Mesenchymal stem cell (in vitro differentiated cells and primary cell): ENCODE measurements around the gene LDLRAD3.

Source experiments
- DNase-seq: peaks from one replicate; pipeline ENCODE4 v3.0.0-alpha.2; 2013
- H2AFZ ChIP-seq: one replicate; pipeline ENCODE4 v1.6.1; 2013; ENCODE audit warnings: low read depth, mild to moderate bottlenecking, control low read depth, inconsistent platforms, low read length, moderate library complexity
- H2AK5ac ChIP-seq: 2 replicates; pipeline ENCODE4 v1.6.1; 2013; ENCODE audit warnings: low read length, moderate library complexity, mild to moderate bottlenecking, inconsistent platforms; ENCODE audit not compliant: severe bottlenecking
- H2BK120ac ChIP-seq: one replicate; pipeline ENCODE4 v1.6.1; 2013; ENCODE audit warnings: low read depth, mild to moderate bottlenecking, inconsistent platforms, low read length, moderate library complexity
- H2BK12ac ChIP-seq, 2 experiments: one replicate each; pipeline ENCODE4 v1.6.1; 2013; ENCODE audit warnings: inconsistent platforms in 2 of 2, low read length in 2 of 2, mild to moderate bottlenecking in 2 of 2, moderate library complexity in 2 of 2, control low read depth in 1 of 2
- H2BK15ac ChIP-seq: one replicate; pipeline ENCODE4 v1.6.1; 2013; ENCODE audit warnings: mild to moderate bottlenecking, low read depth, inconsistent platforms; ENCODE audit not compliant: poor library complexity, severe bottlenecking
- H2BK5ac ChIP-seq: 2 replicates; pipeline ENCODE4 v1.6.1; 2013; ENCODE audit warnings: low read depth, mild to moderate bottlenecking, low read length, control low read depth, inconsistent platforms; ENCODE audit not compliant: poor library complexity, severe bottlenecking
- H3K14ac ChIP-seq, 2 experiments: one replicate each; pipeline ENCODE4 v1.6.1; 2013; ENCODE audit warnings: inconsistent platforms in 2 of 2, low read length in 2 of 2, control low read depth in 1 of 2, mild to moderate bottlenecking in 1 of 2, moderate library complexity in 1 of 2
- H3K18ac ChIP-seq, 2 experiments: one replicate each; pipeline ENCODE4 v1.6.1; 2013; ENCODE audit warnings: inconsistent platforms in 2 of 2, low read length in 2 of 2, control low read depth in 1 of 2, low read depth in 1 of 2, mild to moderate bottlenecking in 1 of 2
- H3K23ac ChIP-seq, 2 experiments: one replicate each; pipeline ENCODE4 v1.6.1; 2013; ENCODE audit warnings: inconsistent platforms in 2 of 2, low read length in 2 of 2, mild to moderate bottlenecking in 2 of 2, moderate library complexity in 2 of 2, control low read depth in 1 of 2
- H3K27ac ChIP-seq: 2 replicates; pipeline ENCODE4 v1.5.1; 2013; ENCODE audit warnings: mild to moderate bottlenecking, moderate library complexity, low read length, control low read depth, inconsistent platforms; ENCODE audit not compliant: poor library complexity, severe bottlenecking
- H3K27me3 ChIP-seq, 2 experiments: 2 replicates each; pipeline versions ENCODE4 v1.6.1 to v1.7.0; 2013; ENCODE audit warnings: low read length in 2 of 2, mild to moderate bottlenecking in 2 of 2, moderate library complexity in 2 of 2, control low read depth in 1 of 2, inconsistent platforms in 1 of 2; ENCODE audit not compliant: control insufficient read depth in 1 of 2, insufficient read depth in 1 of 2
- H3K36me3 ChIP-seq, 2 experiments: 2 replicates each; pipeline versions ENCODE4 v1.6.1 to v1.7.0; 2013; ENCODE audit warnings: low read length in 2 of 2, control low read depth in 1 of 2, inconsistent platforms in 1 of 2, low read depth in 1 of 2, mild to moderate bottlenecking in 1 of 2; ENCODE audit not compliant: insufficient read depth in 2 of 2, control insufficient read depth in 1 of 2
- H3K4ac ChIP-seq, 2 experiments: one replicate each; pipeline ENCODE4 v1.6.1; 2013; ENCODE audit warnings: inconsistent platforms in 2 of 2, low read length in 2 of 2, mild to moderate bottlenecking in 2 of 2, moderate library complexity in 2 of 2, control low read depth in 1 of 2, low read depth in 1 of 2
- H3K4me1 ChIP-seq: 2 replicates; pipeline ENCODE4 v1.6.1; 2013; ENCODE audit warnings: low read depth, low read length, control low read depth; ENCODE audit not compliant: control insufficient read depth, insufficient read depth
- H3K4me2 ChIP-seq: 2 replicates; pipeline ENCODE4 v1.6.1; 2013; ENCODE audit warnings: low read length, mild to moderate bottlenecking, inconsistent platforms; ENCODE audit not compliant: poor library complexity, severe bottlenecking
- H3K4me3 ChIP-seq, 2 experiments: 2 replicates each; pipeline versions ENCODE4 v1.5.1 to v1.7.0; 2013; ENCODE audit warnings: low read length in 2 of 2, mild to moderate bottlenecking in 2 of 2, control low read depth in 1 of 2, low read depth in 1 of 2; ENCODE audit not compliant: insufficient read depth in 1 of 2
- H3K79me1 ChIP-seq: replicated peaks from 2 replicates; pipeline ENCODE4 v1.6.1; 2013; ENCODE audit warnings: mild to moderate bottlenecking, control low read depth, low read length, inconsistent platforms; ENCODE audit not compliant: poor library complexity, severe bottlenecking
- H3K9ac ChIP-seq: 2 replicates; pipeline ENCODE4 v1.7.0; 2013; ENCODE audit warnings: mild to moderate bottlenecking, low read length, moderate library complexity
- H3K9me3 ChIP-seq: 2 replicates; pipeline ENCODE4 v1.7.0; 2013; ENCODE audit warnings: mild to moderate bottlenecking, low read length; ENCODE audit not compliant: control insufficient read depth
- H4K8ac ChIP-seq: one replicate; pipeline ENCODE4 v1.6.1; 2013; ENCODE audit warnings: inconsistent platforms, mild to moderate bottlenecking, low read length, moderate library complexity
- H4K91ac ChIP-seq: one replicate; pipeline ENCODE4 v1.6.1; 2013; ENCODE audit warnings: mild to moderate bottlenecking, low read length, inconsistent platforms
- WGBS: methylation state at CpG from one replicate; pipeline ENCODE4 v1.1.7; 2013; ENCODE audit warnings: mixed read lengths; 5-methylcytosine and 5-hydroxymethylcytosine counted together

LDLRAD3 gene

DNA sequence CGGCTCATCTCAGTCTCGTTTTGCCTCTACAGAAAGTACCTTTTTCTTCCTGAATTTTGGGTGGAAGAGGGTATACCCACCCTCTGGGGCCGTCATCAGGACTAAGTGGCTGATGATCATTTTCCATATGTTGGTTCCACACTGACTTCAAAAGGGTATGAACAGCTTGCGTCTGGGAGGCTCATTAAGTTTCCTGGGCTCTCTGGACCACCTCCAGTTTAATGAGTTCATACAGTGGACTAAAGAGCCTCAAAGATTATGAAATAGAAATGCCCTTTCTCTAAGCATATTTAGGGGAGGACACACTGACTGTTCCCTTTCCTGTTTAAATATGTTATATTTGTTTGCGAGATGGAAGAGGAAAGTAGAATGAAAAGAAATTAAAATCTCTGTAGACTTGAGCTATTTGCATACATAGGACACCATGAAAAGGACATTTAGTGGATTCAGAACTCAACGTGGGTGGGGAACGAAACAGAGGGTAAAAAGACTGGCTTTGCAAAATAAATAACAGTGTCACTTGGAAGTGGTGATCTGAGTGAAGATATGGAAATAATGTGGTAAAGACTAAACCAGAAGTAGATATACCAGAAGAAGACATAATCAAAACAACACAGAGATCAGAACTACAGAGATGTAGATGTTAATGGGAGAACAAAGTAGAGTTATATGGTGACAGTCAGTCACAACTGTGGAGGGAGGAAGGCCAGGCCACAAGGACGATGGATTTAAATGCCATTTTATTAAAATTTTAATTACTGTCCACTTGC lies 18.7 kb downstream of the LDLRAD3 start:
- Histone ChIP-seq H2BK15ac (no peak overlapping the region), H3K36me3 (no peaks in the 10 kb centered on the region), H3K9me3 (no peaks in the 10 kb centered on the region), H3K23ac (no peak overlapping the region), H3K27me3 (no peaks in the 10 kb centered on the region), H3K4ac (no peak overlapping the region), H3K4me1 (no peaks in the 10 kb centered on the region), H2AK5ac (no peak overlapping the region), H4K91ac (no peak overlapping the region), H4K8ac (no peak overlapping the region), H3K9ac (no peak overlapping the region), H2AFZ (no peak overlapping the region), H2BK5ac (no peak overlapping the region), H3K79me1 (peaks cover 40% of the 10 kb centered on the region), H3K14ac (no peak overlapping the region), H2BK12ac (no peak overlapping the region), H2BK120ac (no peak overlapping the region), H3K4me2 (no peak overlapping the region), H3K18ac (no peak overlapping the region), H3K4me3 (no peak overlapping the region), H3K27ac (no peak overlapping the region)
- WGBS: 96% methylated on average over 7 of the region's 8 CpGs
- DNase-seq: no peak

DNA sequence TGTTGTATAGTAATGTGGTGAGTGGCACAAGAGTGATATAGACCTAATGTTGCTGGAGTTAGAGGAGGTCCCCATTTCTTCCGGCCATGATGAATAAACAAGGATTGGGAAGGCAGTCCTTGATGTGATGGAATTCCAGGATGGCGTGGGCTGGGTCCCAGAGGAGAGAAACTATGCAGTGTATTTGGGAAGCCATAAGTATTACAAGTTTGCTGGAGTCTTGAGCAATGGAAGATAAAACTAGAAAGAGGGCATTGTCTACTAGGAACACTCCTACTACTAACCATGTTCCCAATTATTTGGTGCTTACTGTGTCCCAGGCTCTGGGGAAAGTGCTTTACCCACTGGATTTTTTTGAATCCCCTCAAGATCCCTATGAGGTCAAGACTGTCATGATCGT lies 20.0 kb downstream of the LDLRAD3 start:
- H3K18ac ChIP-seq: no peak overlapping the region
- DNase-seq: no peak
- no peak overlapping the region for H3K27ac ChIP-seq
- H2BK12ac ChIP-seq: no peak overlapping the region
- no peak overlapping the region for H3K4me2 ChIP-seq
- H4K91ac ChIP-seq: no peak overlapping the region
- H3K23ac ChIP-seq: no peak overlapping the region
- H2AK5ac ChIP-seq: no peak overlapping the region
- H2BK5ac ChIP-seq: no peak overlapping the region
- 77% methylated on average over 3 of the region's 3 CpGs for WGBS
- H3K4ac ChIP-seq: no peak overlapping the region
- no peak overlapping the region for H4K8ac ChIP-seq
- no peak overlapping the region for H3K4me3 ChIP-seq
- H2BK120ac ChIP-seq: no peak overlapping the region
- no peaks in the 10 kb centered on the region for H3K4me1 ChIP-seq
- no peak overlapping the region for H2BK15ac ChIP-seq
- H3K79me1 ChIP-seq: peaks cover 34% of the 10 kb centered on the region
- no peaks in the 10 kb centered on the region for H3K36me3 ChIP-seq
- H3K14ac ChIP-seq: no peak overlapping the region
- no peaks in the 10 kb centered on the region for H3K9me3 ChIP-seq
- H2AFZ ChIP-seq: no peak overlapping the region
- H3K27me3 ChIP-seq: no peaks in the 10 kb centered on the region
- H3K9ac ChIP-seq: no peak overlapping the region

DNA sequence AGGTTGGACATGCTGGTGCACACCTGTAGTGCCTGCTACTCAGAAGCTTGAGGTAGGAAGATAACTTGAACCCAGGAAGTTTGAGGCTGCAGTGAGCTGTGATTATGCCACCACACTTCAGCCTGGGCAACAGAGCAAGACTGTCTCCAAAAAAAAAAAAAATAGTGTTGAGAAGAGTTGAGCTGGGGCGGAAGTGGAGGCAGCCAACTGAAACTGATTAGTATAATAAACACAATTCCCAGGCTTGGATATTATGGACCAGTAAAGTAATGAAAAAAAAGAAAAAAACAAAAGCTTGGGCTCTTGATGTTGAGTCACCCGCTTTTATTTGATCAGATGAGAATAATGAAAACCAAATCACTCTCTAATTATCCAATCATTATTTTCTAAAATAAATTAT lies 21.0 kb downstream of the LDLRAD3 start:
- Histone ChIP-seq H2AFZ (no peak overlapping the region), H4K8ac (no peak overlapping the region), H2BK12ac (no peak overlapping the region), H2BK5ac (no peak overlapping the region), H3K36me3 (no peaks in the 10 kb centered on the region), H3K9me3 (no peaks in the 10 kb centered on the region), H3K4me1 (peaks cover 3% of the 10 kb centered on the region), H4K91ac (no peak overlapping the region), H2AK5ac (no peak overlapping the region), H3K9ac (no peak overlapping the region), H3K27me3 (no peaks in the 10 kb centered on the region), H3K4ac (no peak overlapping the region), H3K23ac (no peak overlapping the region), H3K4me2 (no peak overlapping the region), H3K27ac (no peak overlapping the region), H3K18ac (no peak overlapping the region), H3K79me1 (peaks cover 34% of the 10 kb centered on the region), H2BK120ac (no peak overlapping the region), H3K14ac (no peak overlapping the region), H2BK15ac (no peak overlapping the region), H3K4me3 (no peak overlapping the region)
- no peak for DNase-seq
- WGBS: no CpG with 5 or more reads among the region's 2 CpGs

DNA sequence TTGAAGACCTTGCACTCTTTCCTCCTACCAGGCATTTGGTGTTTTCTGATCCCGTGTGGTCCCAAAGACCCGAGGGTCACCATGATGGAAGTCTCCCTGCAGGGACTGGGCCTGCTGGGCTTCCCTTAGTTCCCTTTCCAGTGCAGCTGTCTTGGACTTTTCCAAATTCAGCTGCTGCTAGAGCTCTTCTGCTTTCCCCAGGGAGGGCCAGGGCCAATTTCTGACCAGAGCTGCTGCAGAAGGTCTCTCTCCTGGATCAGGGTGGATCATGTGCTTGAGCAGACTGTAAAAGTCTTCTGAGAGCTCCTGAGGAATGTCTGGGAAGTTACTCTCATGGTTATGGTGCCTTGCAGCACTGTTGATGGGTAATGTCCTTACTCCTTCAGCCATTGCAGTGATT lies 23.2 kb downstream of the LDLRAD3 start:
- Histone ChIP-seq H3K4me2 (no peak overlapping the region), H3K4me3 (no peak overlapping the region), H2BK12ac (no peak overlapping the region), H3K79me1 (peaks cover 30% of the 10 kb centered on the region), H3K9ac (no peak overlapping the region), H2AFZ (no peak overlapping the region), H2AK5ac (no peak overlapping the region), H3K18ac (no peak overlapping the region), H4K8ac (no peak overlapping the region), H3K27me3 (no peaks in the 10 kb centered on the region), H2BK15ac (no peak overlapping the region), H3K4me1 (peaks cover 3% of the 10 kb centered on the region), H3K14ac (no peak overlapping the region), H3K36me3 (no peaks in the 10 kb centered on the region), H3K23ac (no peak overlapping the region), H4K91ac (no peak overlapping the region), H3K27ac (no peak overlapping the region), H2BK120ac (no peak overlapping the region), H3K9me3 (peaks cover 3% of the 10 kb centered on the region), H2BK5ac (no peak overlapping the region), H3K4ac (no peak overlapping the region)
- no peak for DNase-seq
- 96% methylated on average over 2 of the region's 2 CpGs for WGBS
